ENCODE measurements around the gene ACTR5. TPM values are rescaled to one million over a fixed set of nuclear protein-coding genes. Genes with fewer than 3 reads are reported as not detected.

The ACTR5 gene
- 23.3 and 24.5 TPM in 2 replicates for polyA plus RNA-seq
- polyA minus RNA-seq: 17.0 and 17.8 TPM in 2 replicates

- Histone ChIP-seq H2AFZ (ENCODE audit: low read depth, low read length) (peak within 1 kb of the TSS; percentile 52), H3K4me2 (ENCODE audit: low read length) (peak within 1 kb of the TSS; percentile 93), H3F3A (ENCODE audit: insufficient read depth, low read length, poor library complexity, severe bottlenecking) (peaks cover 3% of the 10 kb centered on the region), H3K79me2 (replicated peaks; ENCODE audit: insufficient read depth, low read length) (peaks cover 22% of the 10 kb centered on the region), H3K9me2 (ENCODE audit: insufficient read depth, low read length) (no peaks in the 10 kb centered on the region), H3K4me3 (ENCODE audit: low read length) (peak within 1 kb of the TSS; percentile 94), H3K9me3 (ENCODE audit: low read length) (no peaks in the 10 kb centered on the region), H3K27me3 (ENCODE audit: insufficient read depth, low read depth, low read length) (no peaks in the 10 kb centered on the region), H4K20me1 (ENCODE audit: insufficient read depth) (no peaks in the 10 kb centered on the region), H3K36me3 (ENCODE audit: insufficient read depth, low read length) (peaks cover 8% of the 10 kb centered on the region), H3K27ac (ENCODE audit: low read length) (peak within 1 kb of the TSS; percentile 75), H3K9ac (ENCODE audit: low read length) (peak within 1 kb of the TSS; percentile 70)
- TF ChIP-seq SMC3 (conservative IDR thresholded peaks at IDR 0.05; ENCODE audit: poor library complexity) (peak; percentile 49), MXI1 (conservative IDR thresholded peaks at IDR 0.05; ENCODE audit: poor library complexity, severe bottlenecking) (peak; percentile 95), CTCF (IDR thresholded peaks at IDR 0.05; ENCODE audit: poor library complexity, severe bottlenecking) (no peak), POLR2AphosphoS5 (IDR thresholded peaks at IDR 0.05) (peak; percentile 85), EP300 (conservative IDR thresholded peaks at IDR 0.05; ENCODE audit: poor library complexity, severe bottlenecking) (peak; percentile 26)
Observed at GRCh38 chr20:38748097-38748860, at the start of gene ACTR5. ACTR5 (plus strand) TSS chr20:38748460; CDS start chr20:38748479, 19 bp downstream.

GRCh38 chr20:38698541-38698940, 49.7 kb upstream of the ACTR5 start:
- Histone ChIP-seq H3K4me3 (ENCODE audit: low read length) (no peak overlapping the region), H3F3A (ENCODE audit: insufficient read depth, low read length, poor library complexity, severe bottlenecking) (no peaks in the 10 kb centered on the region), H3K9me3 (ENCODE audit: low read length) (no peaks in the 10 kb centered on the region), H2AFZ (ENCODE audit: low read depth, low read length) (no peak overlapping the region), H4K20me1 (ENCODE audit: insufficient read depth) (no peaks in the 10 kb centered on the region), H3K4me2 (ENCODE audit: low read length) (no peak overlapping the region), H3K79me2 (replicated peaks; ENCODE audit: insufficient read depth, low read length) (no peaks in the 10 kb centered on the region), H3K36me3 (ENCODE audit: insufficient read depth, low read length) (no peaks in the 10 kb centered on the region), H3K27ac (ENCODE audit: low read length) (no peak overlapping the region), H3K9me2 (ENCODE audit: insufficient read depth, low read length) (no peaks in the 10 kb centered on the region), H3K27me3 (ENCODE audit: insufficient read depth, low read depth, low read length) (no peaks in the 10 kb centered on the region), H3K9ac (ENCODE audit: low read length) (no peak overlapping the region)
- TF ChIP-seq EZH2 (IDR thresholded peaks at IDR 0.05; ENCODE audit: borderline replicate concordance, insufficient read depth, low read length, poor library complexity, severe bottlenecking) (no peak), TAF1 (IDR thresholded peaks at IDR 0.05; ENCODE audit: low read depth) (no peak), RAD21 (conservative IDR thresholded peaks at IDR 0.05) (no peak), MXI1 (conservative IDR thresholded peaks at IDR 0.05; ENCODE audit: poor library complexity, severe bottlenecking) (no peak), SMC3 (conservative IDR thresholded peaks at IDR 0.05; ENCODE audit: poor library complexity) (no peak), POLR2AphosphoS5 (IDR thresholded peaks at IDR 0.05) (no peak), REST (IDR thresholded peaks at IDR 0.05; ENCODE audit: borderline replicate concordance) (no peak), EP300 (conservative IDR thresholded peaks at IDR 0.05; ENCODE audit: poor library complexity, severe bottlenecking) (no peak), CTCF (IDR thresholded peaks at IDR 0.05; ENCODE audit: poor library complexity, severe bottlenecking) (no peak)

All from neural cell (in vitro differentiated cells).